NCI-H2081 (cell line): Measurements from ENCODE around the gene BTNL9.
"Not testable (repeated sequence)": the region's sequence is repeated elsewhere in the genome, so short reads cannot be mapped to it uniquely, and the experiment has no call there.

ENCODE experiments used
- DNase-seq, 2 experiments: peaks; one replicate each; lab custom pipeline; 2025; lab: John Stamatoyannopoulos, UW

Gene BTNL9

GRCh38 chr5:181100121-181100875 lies 60.2 kb downstream of the BTNL9 start:
- no peak for DNase-seq

GRCh38 chr5:181101030-181101641 lies 61.1 kb downstream of the BTNL9 start:
- DNase-seq = not testable (repeated sequence)

GRCh38 chr5:181101930-181102674 lies 62.0 kb downstream of the BTNL9 start:
- DNase-seq = not testable (repeated sequence)

GRCh38 chr5:181104259-181104568 lies 64.1 kb downstream of the BTNL9 start:
- not testable (repeated sequence) for DNase-seq

GRCh38 chr5:181104606-181105390 lies 64.7 kb downstream of the BTNL9 start:
- DNase-seq = not testable (repeated sequence)

GRCh38 chr5:181105391-181106025 lies 65.4 kb downstream of the BTNL9 start:
- DNase-seq = no peak

GRCh38 chr5:181107699-181108098 lies 67.6 kb downstream of the BTNL9 start:
- no peak for DNase-seq

GRCh38 chr5:181108578-181109165 lies 68.6 kb downstream of the BTNL9 start:
- no peak for DNase-seq

- DNase-seq = no peak
These were observed 69.5 kb downstream of the BTNL9 start for GRCh38 chr5:181109489-181110013.

GRCh38 chr5:181111010-181111409 lies 70.9 kb downstream of the BTNL9 start:
- DNase-seq = no peak
